ENCODE data around the gene FKBP11. TPM values are rescaled to one million over a fixed set of nuclear protein-coding genes. Genes with fewer than 3 reads are reported as not detected.

Gene FKBP11
- total RNA-seq, 1 experiment from 2014 or later: 18.5 TPM

DNA sequence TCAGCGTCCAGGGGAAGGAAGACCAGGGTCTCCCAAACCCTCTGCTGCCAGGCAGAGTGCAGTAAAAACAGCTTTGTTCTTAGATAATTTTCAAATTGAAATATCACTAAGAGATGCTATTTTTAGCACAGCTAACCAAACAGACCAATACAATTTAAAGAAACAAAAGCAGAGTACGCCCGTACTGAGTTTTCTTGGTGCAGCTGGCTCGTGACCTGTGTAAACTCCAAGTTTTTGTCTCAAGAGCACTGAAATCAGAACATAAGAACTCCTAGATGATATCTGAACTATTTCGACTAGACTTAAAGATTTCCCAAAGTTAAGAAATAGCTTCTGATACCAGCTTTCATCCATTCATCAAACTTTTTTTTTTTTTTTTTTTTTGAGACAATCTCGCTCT lies 21.7 kb upstream of the FKBP11 start (continued):
- TF ChIP-seq, protein P1, sequence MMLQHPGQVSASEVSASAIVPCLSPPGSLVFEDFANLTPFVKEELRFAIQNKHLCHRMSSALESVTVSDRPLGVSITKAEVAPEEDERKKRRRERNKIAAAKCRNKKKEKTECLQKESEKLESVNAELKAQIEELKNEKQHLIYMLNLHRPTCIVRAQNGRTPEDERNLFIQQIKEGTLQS (IDR thresholded peaks at IDR 0.05): no peak
- TF ChIP-seq FOSL1 (IDR thresholded peaks at IDR 0.05; ENCODE audit: low read depth) (no peak), EGR1 (IDR thresholded peaks at IDR 0.05; ENCODE audit: low read depth) (no peak), POLR2AphosphoS5 (IDR thresholded peaks at IDR 0.05; ENCODE audit: low read depth, low read length) (no peak), YY1 (IDR thresholded peaks at IDR 0.05; ENCODE audit: extremely low read depth, insufficient replicate concordance, low read depth, low read length) (no peak), CEBPB (IDR thresholded peaks at IDR 0.05; ENCODE audit: low read depth) (no peak)

- Histone ChIP-seq H3K4me3 (replicated peaks in 1 of 2; ENCODE audit: low read depth in 1 of 2, low read length in 2 of 2) (no peak overlapping the region), H3K9ac (ENCODE audit: low read length) (no peak overlapping the region), H3K27ac (ENCODE audit: low read depth, low read length) (no peak overlapping the region), H3K36me3 (ENCODE audit: control insufficient read depth in 1 of 2, insufficient read depth in 2 of 2, low read length in 2 of 2) (peaks cover 2 to 6% of the 10 kb centered on the region in 2 experiments; a peak in 3 of 4 replicates), H4K20me1 (ENCODE audit: insufficient read depth) (no peaks in the 10 kb centered on the region), H3K27me3 (ENCODE audit: insufficient read depth, low read length) (no peaks in the 10 kb centered on the region), H3K9me2 (ENCODE audit: insufficient read depth) (no peaks in the 10 kb centered on the region), H3K79me2 (ENCODE audit: insufficient read depth, low read length) (peaks cover 89% of the 10 kb centered on the region), H3K9me3 (ENCODE audit: control insufficient read depth in 1 of 2, insufficient read depth in 1 of 2, low read depth in 1 of 2, low read length in 2 of 2) (no peaks in the 10 kb centered on the region), H3K4me2 (ENCODE audit: low read length) (no peak overlapping the region), H2AFZ (ENCODE audit: low read depth, low read length, poor library complexity, severe bottlenecking) (no peak overlapping the region), H3K4me1 (ENCODE audit: control insufficient read depth in 1 of 2, insufficient read depth in 2 of 2, low read length in 2 of 2) (no peaks in the 10 kb centered on the region)
- ATAC-seq (no peak), DNase-seq (ENCODE audit: low read depth, low spot score) (no peak)
- TSS peak; percentile 14 for BruUV-seq (replicated peaks)
- CTCF ChIA-PET: no interaction called here
- intact Hi-C loops (cut with micrococcal nuclease): no loop called here
- POLR2A ChIA-PET: no interaction called here
- RAD21 ChIA-PET (ENCODE audit: low non-redundant PET in 1 of 2, low total read pairs in 2 of 2, uncharacterized antibody in 2 of 2, unreplicated experiment in 2 of 2): no interaction called here
- no peak for TF ChIP-seq SRF (IDR thresholded peaks at IDR 0.05; ENCODE audit: low read depth)
- TF ChIP-seq, protein P2, sequence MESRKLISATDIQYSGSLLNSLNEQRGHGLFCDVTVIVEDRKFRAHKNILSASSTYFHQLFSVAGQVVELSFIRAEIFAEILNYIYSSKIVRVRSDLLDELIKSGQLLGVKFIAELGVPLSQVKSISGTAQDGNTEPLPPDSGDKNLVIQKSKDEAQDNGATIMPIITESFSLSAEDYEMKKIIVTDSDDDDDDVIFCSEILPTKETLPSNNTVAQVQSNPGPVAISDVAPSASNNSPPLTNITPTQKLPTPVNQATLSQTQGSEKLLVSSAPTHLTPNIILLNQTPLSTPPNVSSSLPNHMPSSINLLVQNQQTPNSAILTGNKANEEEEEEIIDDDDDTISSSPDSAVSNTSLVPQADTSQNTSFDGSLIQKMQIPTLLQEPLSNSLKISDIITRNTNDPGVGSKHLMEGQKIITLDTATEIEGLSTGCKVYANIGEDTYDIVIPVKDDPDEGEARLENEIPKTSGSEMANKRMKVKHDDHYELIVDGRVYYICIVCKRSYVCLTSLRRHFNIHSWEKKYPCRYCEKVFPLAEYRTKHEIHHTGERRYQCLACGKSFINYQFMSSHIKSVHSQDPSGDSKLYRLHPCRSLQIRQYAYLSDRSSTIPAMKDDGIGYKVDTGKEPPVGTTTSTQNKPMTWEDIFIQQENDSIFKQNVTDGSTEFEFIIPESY (IDR thresholded peaks at IDR 0.05; ENCODE audit: extremely low read depth, insufficient replicate concordance, low read length): no peak
- no peak for TF ChIP-seq POLR2AphosphoS5 (IDR thresholded peaks at IDR 0.05; ENCODE audit: low read depth, low read length)
- no peak for TF ChIP-seq ZFX (IDR thresholded peaks at IDR 0.05)
- no peak for TF ChIP-seq POLR2A (IDR thresholded peaks at IDR 0.05; ENCODE audit: borderline replicate concordance, extremely low read depth, insufficient read depth, insufficient read length)
- TF ChIP-seq SP1 (IDR thresholded peaks at IDR 0.05; ENCODE audit: low read depth): no peak
- TF ChIP-seq EZH2 (IDR thresholded peaks at IDR 0.05): no peak
- TF ChIP-seq ZNF274 (IDR thresholded peaks at IDR 0.05; ENCODE audit: low read depth, low read length): no peak
- TF ChIP-seq MAX (IDR thresholded peaks at IDR 0.05): no peak
- TF ChIP-seq CBX3 (IDR thresholded peaks at IDR 0.05; ENCODE audit: low read depth): no peak
- TF ChIP-seq SIN3A (IDR thresholded peaks at IDR 0.05; ENCODE audit: low read depth): no peak
- no peak for TF ChIP-seq CEBPB (IDR thresholded peaks at IDR 0.05; ENCODE audit: low read depth)
- TF ChIP-seq ELF1 (IDR thresholded peaks at IDR 0.05; ENCODE audit: borderline replicate concordance, low read depth): no peak
- no peak for TF ChIP-seq YY1 (IDR thresholded peaks at IDR 0.05; ENCODE audit: extremely low read depth, insufficient replicate concordance, low read depth, low read length)
- TF ChIP-seq, protein P3, sequence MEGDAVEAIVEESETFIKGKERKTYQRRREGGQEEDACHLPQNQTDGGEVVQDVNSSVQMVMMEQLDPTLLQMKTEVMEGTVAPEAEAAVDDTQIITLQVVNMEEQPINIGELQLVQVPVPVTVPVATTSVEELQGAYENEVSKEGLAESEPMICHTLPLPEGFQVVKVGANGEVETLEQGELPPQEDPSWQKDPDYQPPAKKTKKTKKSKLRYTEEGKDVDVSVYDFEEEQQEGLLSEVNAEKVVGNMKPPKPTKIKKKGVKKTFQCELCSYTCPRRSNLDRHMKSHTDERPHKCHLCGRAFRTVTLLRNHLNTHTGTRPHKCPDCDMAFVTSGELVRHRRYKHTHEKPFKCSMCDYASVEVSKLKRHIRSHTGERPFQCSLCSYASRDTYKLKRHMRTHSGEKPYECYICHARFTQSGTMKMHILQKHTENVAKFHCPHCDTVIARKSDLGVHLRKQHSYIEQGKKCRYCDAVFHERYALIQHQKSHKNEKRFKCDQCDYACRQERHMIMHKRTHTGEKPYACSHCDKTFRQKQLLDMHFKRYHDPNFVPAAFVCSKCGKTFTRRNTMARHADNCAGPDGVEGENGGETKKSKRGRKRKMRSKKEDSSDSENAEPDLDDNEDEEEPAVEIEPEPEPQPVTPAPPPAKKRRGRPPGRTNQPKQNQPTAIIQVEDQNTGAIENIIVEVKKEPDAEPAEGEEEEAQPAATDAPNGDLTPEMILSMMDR (IDR thresholded peaks at IDR 0.05 in 2 of 3, conservative IDR thresholded peaks at IDR 0.05 in 1 of 3; ENCODE audit: borderline replicate concordance in 1 of 3, insufficient read depth in 1 of 3, low read depth in 2 of 3, low read length in 2 of 3): no peak
Observed at GRCh38 chr12:48946205-48946604, 20.9 kb upstream of the FKBP11 start.
